ENCODE data around the gene MAGEA11.
"Not testable (repeated sequence)": the region's sequence is repeated elsewhere in the genome, so short reads cannot be mapped to it uniquely, and the experiment has no call there.

The MAGEA11 gene

DNA sequence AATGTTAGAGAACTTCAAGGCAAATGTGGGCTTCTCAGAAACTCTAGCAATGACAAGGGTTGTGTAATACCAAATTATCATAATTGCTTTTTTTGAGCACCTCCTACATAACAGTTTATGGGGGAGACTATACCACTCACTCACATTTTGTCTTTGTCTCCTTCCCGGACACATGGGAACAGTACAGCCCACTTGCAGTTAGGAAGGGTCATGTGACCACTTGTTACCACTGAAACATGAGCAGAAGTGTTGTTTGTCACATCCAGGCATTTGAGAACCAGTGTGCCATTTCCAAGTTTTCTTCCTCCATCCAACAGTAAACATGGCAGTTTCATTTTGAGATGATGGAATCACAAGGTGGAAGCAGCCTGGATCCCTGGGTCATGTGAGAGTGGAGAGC is 6.9 kb downstream of the MAGEA11 start:
- no peak for DNase-seq

DNA sequence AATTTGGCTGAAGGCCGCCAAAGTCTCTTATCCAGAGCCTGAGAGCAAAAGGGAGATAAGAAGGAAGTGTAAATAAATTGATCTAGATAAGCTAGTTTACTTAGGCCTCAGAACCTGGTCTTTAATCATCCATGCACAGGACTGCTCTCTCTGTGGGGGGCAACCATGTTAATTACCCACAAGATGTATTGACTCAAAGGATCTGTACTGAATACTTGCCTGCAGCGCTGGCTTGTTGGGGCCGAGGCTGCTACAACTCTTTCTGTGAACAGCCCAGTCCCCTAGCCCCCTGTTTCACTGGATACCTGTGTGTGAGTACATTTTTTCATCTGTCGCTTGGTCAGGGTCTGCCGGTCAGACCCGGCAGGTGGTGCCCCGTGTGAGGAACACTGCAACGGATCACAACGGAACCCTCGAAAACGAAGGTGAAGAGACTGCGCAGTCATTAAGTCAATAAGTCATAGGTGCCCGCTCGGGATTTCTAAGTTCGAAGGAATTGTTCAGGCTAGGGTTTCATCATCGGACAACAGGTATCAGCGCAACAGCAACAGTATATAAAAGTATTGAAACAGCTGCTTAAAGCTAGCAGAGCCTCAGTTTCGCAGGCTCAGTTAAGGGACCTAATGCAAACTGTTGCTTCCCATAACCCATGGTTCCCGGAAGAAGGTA is 8.3 kb downstream of the MAGEA11 start:
- no peak for DNase-seq

DNA sequence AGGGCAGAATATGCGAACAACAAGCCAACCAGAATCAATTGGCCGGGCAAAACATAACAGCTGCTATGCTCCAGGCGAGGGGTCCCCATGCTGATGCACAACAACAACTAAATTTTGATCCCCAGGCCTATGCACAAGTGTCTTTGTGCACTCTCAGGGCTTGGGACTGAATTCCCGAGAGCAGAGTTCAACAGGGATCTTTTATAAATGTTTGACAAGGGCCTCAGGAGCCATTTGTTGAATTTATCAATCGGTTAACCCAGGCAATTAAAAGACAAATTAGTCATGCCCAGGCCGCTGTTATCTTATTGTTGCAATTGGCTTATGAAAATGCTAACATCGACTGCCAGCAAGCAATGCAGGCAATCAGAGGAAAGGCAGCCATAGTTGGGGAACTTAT is 9.4 kb downstream of the MAGEA11 start:
- DNase-seq = not testable (repeated sequence)

DNA sequence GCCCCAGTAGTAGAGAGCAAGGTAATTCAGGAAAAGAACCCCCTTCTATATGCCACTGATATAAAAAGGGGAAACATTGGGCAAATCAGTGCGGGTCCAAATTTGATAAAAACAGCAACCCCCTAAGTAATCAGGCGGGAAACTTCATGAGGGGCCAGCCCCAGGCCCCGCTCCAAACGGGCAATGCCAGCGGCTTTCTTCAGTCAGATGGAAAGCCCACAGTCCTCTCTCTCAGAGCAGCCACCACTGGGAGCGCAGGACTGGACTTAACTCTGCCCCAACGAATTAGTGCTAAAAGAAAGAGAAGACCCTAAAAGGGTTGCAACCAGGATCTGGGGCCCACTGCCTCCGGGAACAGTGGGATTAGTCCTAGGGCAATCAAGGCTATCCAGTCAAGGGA is 9.9 kb downstream of the MAGEA11 start:
- DNase-seq = no peak

DNA sequence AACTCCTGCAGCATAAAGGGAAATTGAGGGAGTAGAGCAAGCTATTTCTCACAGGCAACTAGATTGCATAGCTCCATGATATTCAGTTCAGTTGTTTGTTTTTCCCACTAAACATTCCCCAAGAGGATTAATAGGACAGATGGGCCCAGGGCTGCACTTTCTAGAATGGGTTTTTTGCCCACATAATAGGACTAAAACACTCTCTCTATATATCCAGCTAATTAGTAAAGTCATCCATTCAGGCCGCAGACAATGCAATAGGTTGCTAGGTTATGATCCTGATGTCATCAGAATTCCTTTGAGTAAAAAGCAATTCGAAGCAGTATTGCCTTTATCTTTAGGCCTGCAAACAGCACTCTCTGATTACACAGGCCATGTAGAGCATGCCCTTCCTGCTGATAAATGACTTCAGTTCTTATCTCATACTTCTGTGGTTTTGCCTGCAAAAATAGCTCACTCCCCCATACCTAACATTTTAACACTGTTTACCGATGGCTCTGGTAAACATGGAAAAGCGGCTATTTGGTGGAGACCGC is 11.8 kb downstream of the MAGEA11 start:
- not testable (repeated sequence) for DNase-seq

DNA sequence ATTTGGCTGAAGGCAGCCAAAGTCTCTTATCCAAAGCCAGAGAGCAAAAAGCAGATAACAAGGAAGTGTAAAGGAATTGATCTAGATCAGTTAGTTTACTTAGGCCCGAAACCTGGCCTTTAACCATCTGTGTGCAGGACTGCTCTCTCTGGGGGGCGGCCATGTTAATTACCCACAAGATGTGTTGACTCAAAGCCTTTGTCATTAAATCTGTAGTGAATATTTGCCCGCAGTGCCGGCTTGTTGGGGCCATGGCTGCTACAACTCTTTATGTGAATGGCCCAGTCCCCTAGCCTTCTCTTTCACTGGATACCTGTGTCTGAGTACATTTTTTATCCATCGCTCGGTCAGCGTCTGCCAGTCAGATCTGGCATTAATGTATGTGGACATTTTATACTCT is 15.4 kb downstream of the MAGEA11 start:
- not testable (repeated sequence) for DNase-seq

DNA sequence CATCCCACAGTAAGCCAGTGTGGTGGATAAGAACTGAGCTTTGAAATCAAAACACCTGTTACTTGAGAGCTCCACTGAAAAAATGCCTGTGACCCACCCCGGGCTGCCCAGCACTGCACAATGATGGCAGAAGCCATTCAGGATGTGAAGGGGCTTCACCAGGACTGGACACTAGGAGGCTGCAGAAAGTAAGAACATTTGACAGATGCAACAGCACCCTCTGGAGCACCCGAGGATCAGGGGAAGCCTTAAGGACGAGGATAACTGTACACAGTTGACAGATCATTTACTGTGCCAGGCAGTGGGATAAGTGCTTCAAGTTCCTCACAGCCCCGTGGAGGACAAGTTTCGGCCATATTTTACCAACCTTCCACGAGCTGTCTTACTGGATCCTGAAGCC is 30.4 kb downstream of the MAGEA11 start:
- not testable (repeated sequence) for DNase-seq

DNA sequence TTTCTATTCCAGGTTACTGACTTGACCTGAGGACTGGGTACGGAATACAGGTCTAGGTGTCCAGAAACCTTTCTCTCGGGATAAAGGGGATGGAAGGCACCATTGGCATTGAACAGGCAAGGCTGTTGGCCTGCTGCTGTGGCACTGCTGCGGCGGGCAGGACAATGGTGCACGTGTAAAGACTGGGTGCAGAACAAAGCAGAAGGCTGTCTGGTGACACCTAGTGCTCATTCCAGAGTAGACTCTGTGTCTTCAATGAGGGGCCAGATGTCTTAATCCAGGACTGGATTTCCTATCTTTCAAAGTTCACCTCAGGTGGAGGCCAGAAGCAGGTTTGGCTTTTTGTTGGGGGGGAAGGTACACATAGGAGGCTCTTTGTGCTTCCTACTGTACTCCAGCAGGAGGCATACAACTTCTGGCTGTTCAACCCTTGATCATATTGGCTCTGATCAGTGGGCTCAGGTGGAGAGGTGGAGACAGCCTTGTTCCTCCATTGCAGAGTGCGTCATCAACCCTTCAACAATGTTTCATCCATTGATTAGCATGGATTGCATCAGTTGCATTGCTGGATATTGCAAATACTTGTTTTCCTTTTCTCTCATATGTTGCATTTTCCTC is 34.6 kb downstream of the MAGEA11 start:
- not testable (repeated sequence) for DNase-seq

DNA sequence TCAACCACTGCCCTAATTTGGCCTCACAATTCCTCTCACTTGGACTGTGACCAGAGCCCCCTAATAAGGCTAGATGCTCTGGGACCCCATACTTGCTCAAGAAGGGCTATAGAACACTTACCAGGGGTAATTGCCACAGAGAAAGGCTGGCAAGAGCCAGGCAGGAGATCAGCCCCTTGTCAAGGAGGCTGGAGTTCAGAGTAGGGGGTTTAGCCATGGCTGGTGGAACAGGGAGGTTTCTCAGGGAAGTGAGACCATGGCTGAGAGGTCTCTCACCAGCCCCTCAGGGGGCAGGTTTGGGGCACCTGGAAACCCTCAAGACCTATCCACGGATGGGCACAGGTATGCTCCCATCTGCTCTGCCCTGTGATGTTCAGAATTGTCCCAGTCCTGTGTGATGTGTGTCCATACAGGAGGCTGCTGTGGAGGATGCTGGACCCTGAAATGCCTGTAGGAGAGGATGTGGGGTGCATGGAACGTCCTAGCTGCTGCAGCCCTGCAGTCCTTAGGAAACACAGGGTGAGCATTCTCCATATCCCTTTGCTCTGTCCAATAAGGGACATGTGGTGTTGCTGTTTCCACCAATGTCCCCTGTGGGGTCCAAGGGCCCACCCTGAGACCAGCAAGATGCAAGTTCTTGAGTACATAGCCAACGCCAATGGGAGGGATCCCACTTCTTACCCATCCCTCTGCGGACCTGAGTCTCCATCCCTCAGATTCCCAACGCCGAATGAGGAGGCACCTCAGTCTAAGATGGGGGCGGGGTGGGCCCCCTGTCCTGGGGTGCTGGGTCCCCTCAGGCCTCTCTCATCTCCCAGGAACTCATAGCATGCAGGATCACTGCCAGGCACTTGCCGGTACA is 45.6 kb downstream of the MAGEA11 start:
- DNase-seq = no peak

DNA sequence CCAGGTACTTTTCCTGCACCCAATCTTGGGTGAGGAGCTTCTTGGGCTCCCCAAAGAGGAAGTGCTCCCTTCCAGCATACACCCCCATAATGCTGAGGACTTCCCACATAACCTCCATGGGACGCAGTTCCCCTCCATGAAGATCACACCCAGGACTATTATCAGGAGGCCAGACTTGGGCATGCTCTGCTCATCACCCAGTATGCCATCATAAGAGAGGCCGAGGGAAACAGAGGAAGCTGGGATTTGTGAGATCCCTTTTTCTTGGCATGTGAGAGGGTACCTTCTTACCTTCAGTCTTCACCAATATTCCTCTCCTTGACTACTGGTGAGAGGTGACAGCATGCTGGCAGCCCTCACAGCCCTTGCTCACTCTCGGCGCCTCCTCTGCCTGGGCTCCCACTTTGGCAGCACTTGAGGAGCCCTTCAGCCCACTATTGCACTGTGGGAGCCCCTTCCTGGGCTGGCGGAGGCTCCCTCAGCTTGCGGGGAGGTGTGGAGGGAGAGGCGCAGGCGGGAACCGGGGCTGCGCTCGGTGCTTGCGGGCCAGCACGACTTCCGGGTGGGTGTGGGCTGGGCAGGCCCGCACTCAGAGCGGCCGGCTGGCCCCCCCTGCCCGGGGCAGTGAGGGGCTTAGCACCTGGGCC is 46.3 kb downstream of the MAGEA11 start:
- DNase-seq = no peak

DNA sequence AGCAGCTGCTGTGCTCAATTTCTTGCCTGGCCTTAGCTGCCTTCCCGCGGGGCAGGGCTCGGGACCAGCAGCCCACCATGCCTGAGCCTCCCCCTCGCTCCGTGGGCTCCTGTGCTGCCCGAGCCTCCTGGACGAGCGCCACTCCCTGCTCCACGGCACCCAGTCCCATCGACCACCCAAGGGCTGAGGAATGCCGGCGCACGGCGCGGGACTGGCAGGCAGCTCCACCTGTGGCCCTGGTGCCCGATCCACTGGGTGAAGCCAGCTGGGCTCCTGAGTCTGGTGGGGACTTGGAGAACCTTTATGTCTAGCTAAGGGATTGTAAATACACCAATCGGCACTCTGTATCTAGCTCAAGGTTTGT is 46.8 kb downstream of the MAGEA11 start:
- not testable (repeated sequence) for DNase-seq

DNA sequence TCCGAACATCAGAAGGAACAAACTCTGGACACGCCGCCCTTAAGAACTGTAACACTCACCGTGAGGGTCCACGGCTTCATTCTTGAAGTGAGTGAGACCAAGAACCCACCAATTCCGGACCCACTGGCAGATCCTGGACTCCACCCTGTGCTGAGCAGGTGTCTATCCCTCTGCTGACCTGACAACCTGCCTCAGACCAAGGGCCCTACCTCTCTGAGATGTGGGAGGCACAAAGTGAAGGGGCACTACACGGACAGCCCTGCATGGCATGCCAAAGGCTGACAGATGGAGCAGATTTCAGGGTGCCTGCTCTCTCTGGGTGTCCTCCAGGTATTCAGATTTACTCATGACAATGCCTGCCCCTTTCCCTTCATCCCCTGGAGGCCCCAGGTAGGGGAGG is 48.0 kb downstream of the MAGEA11 start:
- DNase-seq = no peak

DNA sequence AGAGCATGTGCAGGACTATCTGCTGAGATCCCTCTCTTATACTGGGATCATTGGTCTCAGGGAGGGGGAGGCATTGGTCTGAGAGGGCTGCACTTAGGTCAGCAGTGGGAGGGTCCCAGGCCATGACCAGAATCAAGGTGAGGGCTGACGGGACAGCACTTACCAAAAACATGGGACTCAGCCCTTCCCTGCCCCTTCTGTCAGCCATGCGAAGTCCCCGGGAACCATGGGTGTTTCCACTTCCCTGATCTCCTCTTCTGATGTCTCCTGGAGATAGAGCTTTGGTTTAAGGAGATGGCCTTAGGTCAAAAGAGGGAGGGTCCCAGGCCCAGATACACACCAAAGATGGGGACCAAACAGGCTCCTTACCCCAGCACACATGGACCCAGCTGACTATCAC is 49.1 kb downstream of the MAGEA11 start:
- DNase-seq = no peak

DNA sequence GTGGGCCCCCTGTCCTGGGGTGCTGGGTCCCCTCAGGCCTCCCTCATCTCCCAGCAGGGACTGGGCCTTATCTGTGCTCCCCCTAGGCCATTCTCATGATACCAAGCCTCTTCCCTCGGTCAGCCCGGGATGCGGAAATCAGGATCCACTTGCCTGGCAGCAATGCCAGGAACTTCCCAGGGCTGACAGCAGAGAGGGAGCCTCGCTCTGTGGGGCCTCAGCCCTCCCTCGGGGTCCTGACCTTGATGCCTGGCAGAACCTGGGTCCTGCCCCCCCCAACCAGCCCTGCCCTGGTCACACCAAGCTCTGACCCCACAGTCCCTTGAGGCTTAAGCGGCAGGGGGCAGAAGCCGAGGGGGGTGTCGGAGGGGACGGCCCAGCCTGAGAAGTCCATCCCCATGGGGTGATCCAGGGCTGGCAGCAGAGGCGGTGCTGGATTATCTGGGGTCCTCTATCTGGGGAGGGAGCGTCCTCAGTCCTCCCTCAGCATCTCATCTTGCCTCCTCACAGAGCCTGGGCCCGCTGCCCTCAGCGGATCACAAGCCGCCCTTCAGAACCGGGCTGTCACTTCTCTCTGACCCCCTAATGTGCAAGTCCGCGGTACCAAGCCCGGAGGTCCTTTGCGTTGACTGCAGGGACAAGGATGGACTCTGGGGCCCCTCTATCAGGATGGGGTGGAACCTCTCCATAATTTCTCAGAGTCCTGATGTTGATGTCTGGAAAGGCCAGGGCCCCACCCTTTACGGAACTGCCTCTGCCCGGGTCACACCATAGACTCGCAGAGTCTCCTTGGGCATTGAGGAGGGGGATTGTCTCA is 50.2 kb downstream of the MAGEA11 start:
- not testable (repeated sequence) for DNase-seq

DNA sequence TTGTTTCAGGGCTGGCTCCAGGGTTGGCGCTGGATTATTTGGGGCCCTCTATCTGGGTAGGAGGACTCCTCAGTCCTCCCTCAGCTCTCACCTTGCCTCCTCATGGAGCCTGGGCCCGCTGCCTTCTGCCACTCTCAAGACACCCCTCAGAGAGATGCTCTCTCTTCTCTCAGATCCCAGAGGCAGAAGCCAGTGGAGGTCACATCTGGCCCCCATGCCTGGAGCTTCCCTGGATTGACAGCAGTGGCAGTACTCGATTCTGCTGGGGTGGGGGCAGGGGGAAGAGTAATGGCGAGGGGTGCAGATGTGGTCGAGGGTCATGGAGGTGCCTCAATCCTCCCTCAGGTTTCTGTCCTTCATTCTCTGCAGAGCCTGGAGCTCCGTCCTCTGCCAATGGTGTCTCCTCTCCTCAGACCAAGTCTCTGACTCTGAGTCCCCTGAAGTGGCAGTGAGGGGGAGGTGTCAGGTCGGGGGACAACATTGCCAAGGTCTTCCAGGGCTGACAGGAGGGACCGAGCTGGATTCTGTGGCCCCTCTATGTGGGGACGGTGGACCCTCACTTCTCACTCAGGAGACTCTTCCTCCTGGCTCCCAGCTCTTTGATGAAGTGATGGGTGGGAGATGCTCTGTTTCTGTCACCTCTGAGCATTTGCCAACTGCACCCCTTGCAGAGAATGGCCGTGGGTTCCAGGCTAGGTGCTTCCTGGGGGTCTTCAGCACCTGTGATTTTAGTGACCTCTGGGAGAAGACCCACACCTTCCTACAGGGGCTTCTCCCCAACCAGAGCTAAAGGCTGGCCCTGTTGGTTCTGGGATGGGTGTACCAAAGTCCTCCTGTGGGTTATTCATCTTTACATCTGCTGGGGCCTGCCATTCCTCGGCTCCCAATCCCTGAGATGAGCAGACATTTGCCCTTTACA is 51.1 kb downstream of the MAGEA11 start:
- no peak for DNase-seq

All from NCI-H1436 treated with DMSO at 0.1 percent for 48 hours (cell line).